Loucy (cell line): ENCODE measurements around the gene MRPL49.

Source experiments
- H2AFZ ChIP-seq: fragments of 200-600 bp; sonication (generic); 2 replicates; pipeline ENCODE4 v1.6.0; 2016; ENCODE audit warnings: antibody characterized with exemption, mild to moderate bottlenecking, low read length, moderate library complexity
- H3F3A ChIP-seq: fragments of 200-600 bp; 2 replicates; pipeline ENCODE4 v1.6.0; 2016; ENCODE audit warnings: antibody characterized with exemption, low read depth, mild to moderate bottlenecking
- H3K27me3 ChIP-seq: fragments of 200-600 bp; sonication (generic); 2 replicates; pipeline ENCODE4 v1.6.1; 2014; ENCODE audit warnings: low read length, mild to moderate bottlenecking; ENCODE audit not compliant: insufficient read depth, poor library complexity, severe bottlenecking
- H3K36me3 ChIP-seq: fragments of 200-600 bp; sonication (generic); 2 replicates; pipeline ENCODE4 v1.6.1; 2016; ENCODE audit warnings: low read length; ENCODE audit not compliant: insufficient read depth
- H3K4me1 ChIP-seq: fragments of 200-600 bp; sonication (generic); 2 replicates; pipeline ENCODE4 v1.5.1; 2014; ENCODE audit warnings: low read length, mild to moderate bottlenecking; ENCODE audit not compliant: insufficient read depth, poor library complexity, severe bottlenecking
- H3K4me2 ChIP-seq: fragments of 200-600 bp; sonication (generic); 2 replicates; pipeline ENCODE4 v1.6.0; 2014; ENCODE audit warnings: antibody characterized with exemption, low read length, low read depth, mild to moderate bottlenecking; ENCODE audit not compliant: poor library complexity, severe bottlenecking
- H3K4me3 ChIP-seq: fragments of 200-600 bp; sonication (generic); 2 replicates; pipeline ENCODE4 v1.5.1; 2014; ENCODE audit warnings: low read length, mild to moderate bottlenecking, mixed read lengths; ENCODE audit not compliant: poor library complexity, severe bottlenecking
- H3K79me2 ChIP-seq: fragments of 200-600 bp; sonication (generic); 2 replicates; pipeline ENCODE4 v1.6.1; 2014; ENCODE audit warnings: low read length; ENCODE audit not compliant: insufficient read depth
- H3K9ac ChIP-seq: fragments of 200-600 bp; sonication (generic); 2 replicates; pipeline ENCODE4 v1.6.0; 2014; ENCODE audit warnings: mild to moderate bottlenecking, low read depth, low read length, moderate library complexity; ENCODE audit not compliant: poor library complexity, severe bottlenecking
- H3K9me2 ChIP-seq: fragments of 200-600 bp; sonication (generic); replicated peaks from 2 replicates; pipeline ENCODE4 v1.6.1; 2016; ENCODE audit warnings: low read depth, low read length, mixed read lengths
- H3K9me3 ChIP-seq: fragments of 200-600 bp; sonication (generic); 2 replicates; pipeline ENCODE4 v1.6.1; 2014; ENCODE audit warnings: mild to moderate bottlenecking, antibody characterized with exemption, low read length, low read depth; ENCODE audit not compliant: insufficient read depth
- H4K20me1 ChIP-seq: fragments of 200-600 bp; sonication (generic); 2 replicates; pipeline ENCODE4 v1.6.0; 2014; ENCODE audit warnings: antibody characterized with exemption, low read length, mild to moderate bottlenecking; ENCODE audit not compliant: insufficient read depth, poor library complexity, severe bottlenecking
- CTCF ChIP-seq: fragments of 200-600 bp; sonication (generic); conservative IDR thresholded peaks from 2 replicates; pipeline ENCODE4 v1.5.1; 2014; ENCODE audit warnings: mild to moderate bottlenecking, antibody characterized with exemption, low read length
- EZH2phosphoT487 ChIP-seq: fragments of 200-600 bp; IDR thresholded peaks from 2 replicates; pipeline ENCODE4 v1.6.1; 2018; ENCODE audit warnings: antibody characterized with exemption, mild to moderate bottlenecking, moderate library complexity, borderline replicate concordance

MRPL49 gene

GRCh38 chr11:65102142-65103095, 19.7 kb upstream of the MRPL49 start:
- H3F3A ChIP-seq: no peaks in the 10 kb centered on the region
- H3K4me1 ChIP-seq: peaks cover 14% of the 10 kb centered on the region
- no peaks in the 10 kb centered on the region for H3K36me3 ChIP-seq
- no peaks in the 10 kb centered on the region for H3K9me2 ChIP-seq
- peaks cover 2% of the 10 kb centered on the region for H4K20me1 ChIP-seq
- H2AFZ ChIP-seq: no peak overlapping the region
- H3K9me3 ChIP-seq: no peaks in the 10 kb centered on the region
- no peak overlapping the region for H3K4me3 ChIP-seq
- H3K9ac ChIP-seq: no peak overlapping the region
- H3K79me2 ChIP-seq: peaks cover 40% of the 10 kb centered on the region
- no peak overlapping the region for H3K4me2 ChIP-seq
- no peak for TF ChIP-seq CTCF
- TF ChIP-seq EZH2phosphoT487: no peak
- no peaks in the 10 kb centered on the region for H3K27me3 ChIP-seq

GRCh38 chr11:65103476-65103875, 18.6 kb upstream of the MRPL49 start:
- Histone ChIP-seq H3K4me2 (no peak overlapping the region), H3F3A (no peaks in the 10 kb centered on the region), H3K9me2 (no peaks in the 10 kb centered on the region), H3K4me1 (peaks cover 6% of the 10 kb centered on the region), H3K4me3 (no peak overlapping the region), H3K27me3 (no peaks in the 10 kb centered on the region), H3K79me2 (peaks cover 29% of the 10 kb centered on the region), H3K9ac (no peak overlapping the region), H4K20me1 (no peaks in the 10 kb centered on the region), H2AFZ (no peak overlapping the region), H3K36me3 (no peaks in the 10 kb centered on the region; the same call in 1 of the 2 replicates), H3K9me3 (no peaks in the 10 kb centered on the region)
- TF ChIP-seq EZH2phosphoT487 (no peak), CTCF (no peak)

- no peak overlapping the region for H3K9ac ChIP-seq
- H3K27me3 ChIP-seq: no peaks in the 10 kb centered on the region
- no peaks in the 10 kb centered on the region for H3K9me3 ChIP-seq
- no peaks in the 10 kb centered on the region for H3F3A ChIP-seq
- H3K4me2 ChIP-seq: no peak overlapping the region
- peaks cover 4% of the 10 kb centered on the region for H3K4me1 ChIP-seq
- TF ChIP-seq CTCF: no peak
- TF ChIP-seq EZH2phosphoT487: no peak
- no peak overlapping the region for H3K4me3 ChIP-seq
- H4K20me1 ChIP-seq: no peaks in the 10 kb centered on the region
- no peaks in the 10 kb centered on the region for H3K9me2 ChIP-seq
- peaks cover 11% of the 10 kb centered on the region; the same call in 1 of the 2 replicates for H3K36me3 ChIP-seq
- H3K79me2 ChIP-seq: peaks cover 18% of the 10 kb centered on the region; the same call in 1 of the 2 replicates
- no peak overlapping the region for H2AFZ ChIP-seq
These were observed 17.5 kb upstream of the MRPL49 start for GRCh38 chr11:65104628-65105027.
